Left lobe of liver (tissue), 2 donors: Measurements from ENCODE around the gene C12orf54. TPM values are rescaled to one million over a fixed set of nuclear protein-coding genes. Genes with fewer than 3 reads are reported as not detected.
"Not testable (repeated sequence)": the region's sequence is repeated elsewhere in the genome, so short reads cannot be mapped to it uniquely, and the experiment has no call there.

Source experiments
- ATAC-seq: fragments of 200-7000 bp; cut with Tn5 transposase; one replicate; pipeline ENCODE4 v1.9.1; 2020; ENCODE audit warnings: mild to moderate bottlenecking, moderate library complexity
- DNase-seq: peaks from one replicate; pipeline ENCODE4 v3.0.0-alpha.2; 2020; ENCODE audit warnings: low spot score
- total RNA-seq: library from RNA; stranded (reverse); gene quantifications from one replicate; pipeline ENCODE4 v1.2.1, GENCODE V29; 2021
- donor health status: DM: no; HTN: no; CAD: no; lungs with moderate emphysema.
- donor health status: DM: no; HTN: yes; CAD: no.

The C12orf54 gene
- not detected for total RNA-seq

DNA sequence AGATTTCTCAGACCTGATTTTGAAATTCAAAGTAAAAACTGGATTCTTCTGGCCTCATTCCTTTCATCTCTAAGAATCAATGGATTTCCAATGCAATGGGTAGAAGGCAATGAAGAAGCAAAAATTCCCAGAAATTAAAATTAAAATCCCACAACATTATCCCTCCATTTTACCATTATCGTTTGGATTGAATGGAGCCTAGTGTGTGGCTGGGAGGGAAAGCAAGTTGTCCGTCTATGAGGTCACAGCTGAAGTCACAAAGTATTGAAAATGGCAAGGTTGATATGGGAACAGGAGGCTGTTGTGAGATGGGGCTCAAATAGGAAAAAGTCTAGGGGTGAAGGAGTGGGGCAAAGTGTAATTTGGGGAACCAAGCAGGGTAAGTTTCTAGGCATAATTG is at the start of gene C12orf54:
Gene C12orf54, plus strand, starts transcription at position 301 of the 400 bp plus-strand sequence. CDS start 799 bp downstream, outside the sequence.
- ATAC-seq, result no peak
- no peak for DNase-seq

DNA sequence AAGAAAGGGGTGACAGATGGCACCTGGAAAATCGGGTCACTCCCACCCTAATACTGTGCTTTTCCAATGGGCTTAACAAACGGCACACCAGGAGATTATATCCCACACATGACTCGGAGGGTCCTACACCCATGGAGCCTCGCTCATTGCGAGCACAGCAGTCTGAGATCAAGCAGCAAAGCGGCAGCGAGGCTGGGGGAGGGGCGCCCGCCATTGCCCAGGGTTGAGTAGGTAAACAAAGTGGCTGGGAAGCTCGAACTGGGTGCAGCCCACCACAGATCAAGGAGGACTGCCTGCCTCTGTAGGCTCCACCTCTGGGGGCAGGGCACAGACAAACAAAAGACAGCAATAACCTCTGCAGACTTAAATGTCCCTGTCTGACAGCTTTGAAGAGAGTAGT is 48.3 kb upstream of the C12orf54 start:
- not testable (repeated sequence) for ATAC-seq, DNase-seq

DNA sequence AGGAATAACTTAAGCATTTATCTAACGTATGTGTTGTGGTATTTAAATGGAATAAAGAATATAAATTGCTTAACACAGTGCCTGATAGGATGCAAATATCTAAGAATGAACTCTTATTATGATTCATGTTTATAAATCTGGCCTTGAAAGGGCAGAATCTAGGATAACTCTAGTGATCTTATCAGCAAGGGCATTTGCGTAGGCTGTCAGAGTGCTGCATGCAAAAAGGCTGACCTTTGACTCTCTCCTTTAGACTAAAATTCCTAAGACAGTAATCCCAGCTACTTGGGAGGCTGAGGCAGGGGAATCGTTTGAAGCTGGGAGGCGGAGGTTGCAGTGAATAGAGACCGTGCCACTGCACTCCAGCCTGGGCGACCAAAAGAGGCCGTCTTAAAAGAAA is 41.2 kb upstream of the C12orf54 start:
- ATAC-seq (no peak), DNase-seq (no peak)

DNA sequence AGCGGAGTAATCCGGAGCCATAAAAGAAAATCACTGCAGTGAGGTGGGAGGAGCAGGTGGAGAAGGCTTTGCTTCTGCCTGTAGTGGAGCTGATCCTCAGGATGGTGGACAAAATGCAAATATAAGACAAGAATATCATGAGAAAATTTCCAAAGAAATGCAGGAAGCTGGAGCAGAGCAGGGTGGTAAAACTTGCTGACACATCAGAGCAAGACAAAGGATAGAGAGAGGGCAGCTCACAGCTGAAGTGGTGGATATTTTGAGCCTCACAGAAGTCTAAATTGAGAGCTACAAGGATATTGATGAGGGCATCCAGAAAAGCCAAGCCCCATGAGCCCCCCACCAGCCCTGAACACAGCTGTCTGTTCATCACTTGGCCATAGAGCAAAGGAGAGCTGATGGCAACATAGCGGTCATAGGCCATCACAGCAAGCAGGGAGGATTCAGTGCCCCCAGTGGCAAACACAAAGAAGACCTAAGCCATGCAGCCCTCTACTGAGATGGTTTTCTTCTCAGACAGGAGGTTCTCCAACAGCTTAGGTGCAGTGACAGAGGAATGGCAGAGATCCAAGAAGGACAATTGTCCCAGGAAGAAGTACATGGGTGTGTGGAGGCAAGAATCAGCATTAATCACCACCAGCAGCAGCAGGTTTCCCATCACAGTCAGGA is 40.0 kb upstream of the C12orf54 start:
- ATAC-seq (peak; percentile 19), DNase-seq (no peak)

DNA sequence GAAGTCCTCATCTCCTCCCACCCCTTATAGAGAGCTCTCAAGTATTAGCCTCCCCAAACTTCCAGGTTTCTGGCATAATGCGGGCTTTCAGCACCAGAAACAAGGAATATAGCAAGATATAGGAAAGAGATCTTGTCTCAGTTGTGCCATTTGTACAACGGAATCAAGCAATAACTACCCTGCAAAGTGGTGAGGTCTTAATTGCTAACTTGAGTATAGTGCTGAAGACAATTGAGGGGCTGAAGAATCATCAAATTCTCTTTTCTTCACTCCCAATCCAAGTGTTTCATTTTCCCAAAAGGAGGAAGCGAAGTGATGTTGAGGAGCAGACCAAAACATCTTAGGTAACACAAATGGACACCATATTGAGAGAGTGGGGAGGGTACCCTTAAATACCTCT is 36.8 kb upstream of the C12orf54 start:
- DNase-seq, result no peak
- no peak for ATAC-seq

DNA sequence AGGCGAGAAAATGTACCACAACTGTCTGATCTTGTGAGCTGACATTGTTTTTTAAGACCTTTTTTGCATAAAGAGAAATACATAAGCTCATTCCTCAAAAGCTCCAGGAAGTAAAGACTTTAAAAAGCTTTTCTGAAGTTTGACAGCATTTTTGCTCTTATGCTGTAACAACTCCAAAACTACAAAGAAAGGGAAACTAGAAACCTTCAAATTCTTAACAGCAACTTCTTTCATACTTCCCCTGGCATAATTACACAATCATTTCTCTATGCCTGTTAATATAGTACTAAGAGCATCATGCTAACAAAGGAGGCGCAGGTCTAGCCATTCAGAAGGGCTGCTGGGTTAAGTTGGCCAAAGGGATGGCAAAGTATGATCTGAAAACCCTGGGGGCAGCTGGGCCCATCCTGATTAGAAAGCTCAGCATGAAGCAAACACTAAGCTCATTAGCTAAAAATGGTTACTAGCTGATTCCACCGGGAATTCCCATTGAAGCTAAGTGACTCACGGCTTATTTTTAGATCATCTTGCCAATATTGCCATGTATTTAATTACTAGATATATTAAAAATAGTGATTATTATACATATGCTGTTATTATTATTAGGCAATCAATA is 36.0 kb upstream of the C12orf54 start:
- no peak for DNase-seq
- no peak for ATAC-seq

DNA sequence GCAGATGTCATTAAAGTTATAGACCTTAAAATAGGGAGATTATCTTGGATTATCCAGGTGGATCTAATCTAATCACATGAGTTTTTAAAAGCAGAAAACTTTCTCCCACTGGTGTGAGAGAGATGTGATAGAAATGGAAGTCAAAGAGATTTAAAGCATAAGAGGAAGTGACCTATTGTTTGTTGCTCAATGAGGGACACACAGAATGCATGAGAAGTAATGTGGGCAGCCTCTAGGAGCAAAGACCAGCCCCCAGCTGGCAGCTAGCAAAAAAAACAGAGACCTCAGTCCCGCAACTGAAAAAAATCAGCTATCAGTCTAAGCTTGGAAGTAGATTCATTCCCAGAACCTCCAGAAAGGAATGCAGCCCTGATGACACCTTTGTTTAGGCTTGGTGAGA is 34.5 kb upstream of the C12orf54 start:
- no peak for ATAC-seq
- DNase-seq, result no peak

DNA sequence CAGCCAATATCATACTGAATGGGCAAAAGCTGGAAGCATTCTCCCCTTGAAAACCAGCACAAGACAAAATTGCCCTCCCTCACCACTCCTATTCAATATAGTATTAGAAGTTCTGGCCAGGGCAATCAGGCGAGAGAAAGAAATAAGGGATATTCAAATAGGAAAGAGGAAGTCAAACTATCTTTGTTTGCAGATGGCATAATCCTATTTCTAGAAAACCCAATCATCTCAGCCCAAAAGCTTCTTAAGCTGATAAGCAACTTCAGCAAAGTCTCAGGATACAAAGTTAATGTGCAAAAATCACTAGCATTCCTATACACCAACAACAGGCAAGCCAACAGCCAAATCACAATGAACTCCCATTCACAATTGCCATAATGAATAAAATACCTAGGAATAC is 30.9 kb upstream of the C12orf54 start:
- DNase-seq, result no peak
- ATAC-seq, result no peak

DNA sequence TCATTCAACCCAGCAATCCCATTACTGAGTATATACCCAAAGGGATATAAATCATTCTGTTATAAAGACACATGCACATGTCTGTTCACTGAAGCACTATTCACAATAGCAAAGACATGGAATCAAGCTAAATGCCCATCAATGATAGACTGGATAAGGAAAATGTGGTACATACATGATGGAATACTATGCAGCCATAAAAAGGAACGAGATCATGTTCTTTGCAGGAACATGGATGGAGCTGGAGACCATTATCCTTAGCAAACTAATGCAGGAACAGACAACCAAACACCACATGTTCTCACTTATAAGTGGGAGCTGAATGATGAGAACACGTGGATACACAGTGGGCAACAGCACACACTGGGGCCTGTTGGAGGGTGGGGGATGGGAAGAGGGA is 29.3 kb upstream of the C12orf54 start:
- not testable (repeated sequence) for ATAC-seq, DNase-seq

DNA sequence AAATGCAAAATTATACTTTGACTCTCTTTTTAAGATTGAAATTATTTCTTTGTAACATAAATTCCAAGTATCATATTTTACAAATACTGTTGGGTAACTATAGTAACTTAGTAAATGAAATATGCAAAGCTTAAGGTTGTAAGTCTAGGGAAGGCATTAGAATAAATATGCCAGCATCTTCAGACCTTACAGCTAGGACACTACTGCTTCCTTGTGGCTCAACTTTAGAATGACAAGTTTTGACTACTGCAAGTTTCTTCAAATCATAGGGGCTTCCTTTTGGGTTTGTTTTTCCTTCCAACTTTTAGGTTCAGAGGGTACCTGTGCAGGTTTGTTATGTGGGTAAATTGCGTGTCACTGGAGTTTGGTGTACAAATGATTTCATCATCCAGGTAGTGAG is 27.6 kb upstream of the C12orf54 start:
- no peak for DNase-seq
- ATAC-seq, result peak; percentile 41

DNA sequence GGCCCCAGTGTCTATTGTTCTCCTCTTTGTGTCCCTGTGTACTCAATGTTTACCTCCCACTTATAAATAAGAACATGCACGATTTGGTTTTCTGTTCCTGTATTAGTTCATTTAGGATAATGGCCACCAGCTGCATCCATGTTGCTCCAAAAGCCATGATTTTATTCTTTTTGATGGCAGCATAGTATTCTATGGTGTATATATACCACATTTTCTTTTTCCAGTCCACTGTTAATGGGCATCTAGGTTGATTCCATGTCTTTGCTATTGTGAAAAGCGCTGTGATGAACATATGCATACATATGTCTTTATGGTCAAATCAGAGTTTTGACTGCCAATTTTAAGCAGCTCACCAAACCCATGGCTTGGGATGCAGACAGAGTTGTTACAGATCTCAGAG is 27.2 kb upstream of the C12orf54 start:
- DNase-seq, result no peak
- ATAC-seq, result no peak

DNA sequence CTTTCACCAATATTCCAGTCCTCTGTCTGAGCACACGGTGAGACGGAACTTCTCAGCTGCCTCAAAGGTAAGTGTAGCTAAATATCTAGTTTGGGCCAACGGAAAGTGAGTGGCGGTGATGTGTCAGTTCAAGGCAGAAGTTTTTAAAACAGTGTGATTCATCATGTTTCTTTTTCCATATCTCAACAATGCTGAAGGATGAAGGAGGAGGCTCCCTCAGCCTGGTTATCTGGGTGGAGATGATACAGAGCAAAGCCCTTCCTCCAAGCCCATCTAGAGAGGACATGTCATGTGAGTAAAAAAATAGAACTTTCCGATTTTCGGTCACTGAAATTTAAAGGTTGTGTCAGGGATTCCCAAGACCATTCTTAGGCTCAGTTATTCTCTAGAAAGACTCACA is 23.0 kb upstream of the C12orf54 start:
- ATAC-seq, result no peak

DNA sequence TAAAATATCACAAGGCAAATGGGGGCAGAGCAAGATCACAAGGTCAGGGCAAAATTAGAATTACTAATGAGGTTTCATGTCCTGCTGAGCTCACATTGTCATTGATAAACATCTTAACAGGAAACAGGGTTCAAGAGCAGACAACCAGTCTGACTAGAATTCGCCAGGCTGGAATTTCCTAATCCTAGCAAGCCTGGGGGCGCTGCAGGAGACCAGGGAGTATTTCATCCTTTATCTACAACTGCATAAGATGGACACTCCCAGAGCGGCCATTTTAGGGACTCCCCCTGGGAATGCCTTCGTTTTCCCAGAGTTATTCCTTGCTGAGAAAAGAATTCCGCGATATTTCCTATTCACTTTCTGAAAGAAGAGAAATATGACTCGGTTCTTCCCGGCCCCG is 13.3 kb upstream of the C12orf54 start:
- not testable (repeated sequence) for DNase-seq, ATAC-seq

More for the DNA sequence above, 23.0 kb upstream of the C12orf54 start:
- no peak for DNase-seq

DNA sequence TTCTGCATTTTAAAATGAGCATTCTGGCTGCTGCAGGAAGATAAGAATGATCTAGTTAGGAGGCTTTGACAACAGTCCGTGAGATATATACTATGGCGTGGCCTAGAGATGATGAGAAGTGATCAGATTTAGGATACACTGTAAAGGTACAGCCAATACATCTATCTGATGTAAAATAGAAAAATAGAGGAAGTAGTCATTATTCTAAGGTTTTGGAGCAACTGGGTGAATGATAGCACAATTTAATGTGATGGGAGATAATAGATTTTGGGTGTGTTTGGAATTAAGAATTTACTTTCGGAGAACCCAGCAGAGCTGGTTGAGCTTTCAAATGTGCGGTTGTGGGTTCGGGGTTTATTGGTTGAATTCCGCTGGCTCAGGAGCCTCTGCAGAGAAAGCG is 10.0 kb upstream of the C12orf54 start, which contains the start of gene ANP32D:
Gene ANP32D, plus strand, starts transcription at position 301 of the 400 bp plus-strand sequence. CDS start 106 bp downstream, outside the sequence.
- ATAC-seq (no peak), DNase-seq (no peak)

DNA sequence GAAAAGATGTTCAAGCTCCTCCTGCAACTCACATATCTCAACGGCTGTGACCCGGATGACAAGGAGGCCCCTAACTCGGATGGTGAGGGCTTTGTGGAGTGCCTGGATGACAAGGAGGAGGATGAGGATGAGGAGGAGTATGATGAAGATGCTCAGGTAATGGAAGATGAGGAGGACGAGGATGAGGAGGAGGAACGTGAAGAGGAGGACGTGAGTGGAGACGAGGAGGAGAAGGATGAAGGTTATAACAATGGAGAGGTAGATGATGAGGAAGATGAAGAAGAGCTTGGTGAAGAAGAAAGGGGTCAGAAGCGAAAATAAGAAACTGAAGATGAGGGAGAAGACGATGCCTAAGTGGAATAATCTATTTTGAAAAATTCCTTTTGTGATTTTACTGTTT is 9.2 kb upstream of the C12orf54 start:
- no peak for ATAC-seq
- no peak for DNase-seq

DNA sequence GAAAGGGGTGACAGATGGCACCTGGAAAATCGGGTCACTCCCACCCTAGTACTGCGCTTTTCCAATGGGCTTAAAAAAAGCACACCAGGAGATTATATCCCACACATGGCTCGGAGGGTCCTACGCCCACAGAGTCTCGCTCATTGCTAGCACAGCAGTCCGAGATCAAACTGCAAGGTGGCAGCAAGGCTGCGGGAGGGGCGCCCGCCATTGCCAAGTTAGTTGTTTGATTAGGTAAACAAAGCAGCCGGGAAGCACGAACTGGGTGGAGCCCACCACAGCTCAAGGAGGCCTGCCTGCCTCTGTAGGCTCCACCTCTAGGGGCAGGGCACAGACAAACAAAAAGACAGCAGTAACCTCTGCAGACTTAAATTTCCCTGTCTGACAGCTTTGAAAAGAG is 7.8 kb upstream of the C12orf54 start:
- not testable (repeated sequence) for DNase-seq, ATAC-seq

DNA sequence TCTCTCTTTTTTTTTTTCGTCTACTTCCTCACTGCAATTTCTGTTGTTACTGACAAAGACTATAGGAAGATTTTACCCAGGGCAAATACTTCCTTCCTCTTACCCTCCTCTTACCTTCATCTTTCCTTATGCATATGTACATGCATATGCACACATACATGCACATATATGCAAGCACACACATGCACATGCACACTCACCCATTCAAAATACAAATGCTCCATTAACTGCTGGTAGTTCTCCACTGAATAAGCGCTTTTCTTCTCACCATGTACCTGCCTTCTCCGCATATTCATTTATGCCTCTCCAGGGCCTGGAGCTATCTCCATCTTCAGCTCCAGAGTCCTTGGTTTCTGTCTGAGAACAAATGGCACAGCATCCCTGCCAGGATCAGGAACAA is 632 bp downstream of the C12orf54 start:
- ATAC-seq (no peak), DNase-seq (no peak)

DNA sequence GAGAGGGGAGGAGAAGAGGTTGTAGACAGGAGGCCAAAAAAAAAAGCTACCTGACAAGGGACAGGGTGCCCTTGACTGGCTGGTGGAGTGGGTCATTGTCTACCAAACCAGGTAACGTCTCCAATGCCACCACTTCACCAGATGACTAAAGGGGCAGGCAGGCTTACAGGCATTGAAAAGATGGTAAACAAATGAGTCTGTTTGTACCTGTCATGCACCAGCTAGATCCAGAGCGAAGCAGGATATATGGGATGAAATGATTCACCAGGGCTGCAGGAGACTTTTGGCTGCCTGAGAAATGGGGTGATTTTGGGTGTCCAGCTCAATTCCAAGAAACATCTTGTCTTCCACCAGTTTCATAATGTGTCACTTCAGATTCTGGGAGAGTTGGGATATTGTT is 4.0 kb downstream of the C12orf54 start:
- no peak for ATAC-seq
- no peak for DNase-seq

DNA sequence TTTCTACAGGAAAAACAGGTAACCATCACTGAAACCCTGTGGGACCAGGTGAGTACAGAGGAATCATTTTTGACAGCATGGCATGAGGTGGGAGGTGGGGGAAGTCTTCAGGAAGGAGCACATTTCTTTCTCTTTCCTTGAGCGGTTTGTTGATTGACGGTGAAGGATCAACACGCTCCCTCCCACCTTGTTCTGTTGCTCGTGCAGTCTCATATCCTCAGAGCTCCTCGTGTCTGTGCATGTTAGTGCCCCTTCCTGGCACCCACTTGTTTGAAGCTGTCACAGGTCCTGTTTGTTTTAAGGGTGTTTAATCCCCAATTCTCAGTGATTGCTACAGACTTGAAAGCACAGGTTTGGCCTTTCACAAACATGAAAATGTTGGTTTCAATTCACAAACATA is 4.4 kb downstream of the C12orf54 start:
- no peak for DNase-seq
- no peak for ATAC-seq

DNA sequence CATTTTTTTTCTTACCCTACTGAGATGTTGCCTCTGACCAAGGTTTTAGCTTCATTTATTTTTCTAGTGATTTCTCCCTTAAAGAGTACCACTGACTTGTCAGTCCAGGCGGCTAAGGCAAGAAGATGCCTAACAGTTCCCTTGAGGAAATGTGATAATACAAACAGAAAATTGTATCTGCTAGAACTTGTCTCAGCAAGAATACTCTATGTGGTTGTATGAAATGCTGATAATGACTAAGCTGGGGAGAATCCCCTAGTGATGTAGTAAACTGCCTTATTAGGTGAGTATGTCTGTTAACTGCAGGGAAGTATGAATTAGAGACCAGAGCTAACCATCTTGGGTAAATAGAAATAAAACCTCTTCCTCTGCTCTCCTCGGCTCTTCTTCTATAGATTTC is 6.7 kb downstream of the C12orf54 start:
- no peak for DNase-seq
- no peak for ATAC-seq

DNA sequence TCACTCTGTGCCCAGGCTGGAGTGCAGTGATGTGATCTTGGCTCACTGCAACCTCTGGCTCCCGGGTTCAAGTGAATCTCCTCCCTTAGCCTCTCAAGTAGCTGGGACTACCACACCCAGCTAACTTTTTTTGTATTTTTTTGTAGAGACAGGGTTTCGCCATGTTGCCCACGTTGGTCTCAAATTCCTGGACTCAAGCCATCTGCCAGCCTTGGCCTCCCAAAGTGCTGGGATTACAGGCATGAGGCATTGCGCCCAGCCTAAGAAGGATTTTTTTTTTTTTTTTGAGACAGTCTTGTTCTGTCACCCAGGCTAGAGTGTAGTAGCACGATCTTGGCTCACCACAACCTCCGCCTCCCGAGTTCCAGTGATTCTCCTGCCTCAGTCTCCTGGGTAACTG is 7.2 kb downstream of the C12orf54 start:
- not testable (repeated sequence) for DNase-seq, ATAC-seq

DNA sequence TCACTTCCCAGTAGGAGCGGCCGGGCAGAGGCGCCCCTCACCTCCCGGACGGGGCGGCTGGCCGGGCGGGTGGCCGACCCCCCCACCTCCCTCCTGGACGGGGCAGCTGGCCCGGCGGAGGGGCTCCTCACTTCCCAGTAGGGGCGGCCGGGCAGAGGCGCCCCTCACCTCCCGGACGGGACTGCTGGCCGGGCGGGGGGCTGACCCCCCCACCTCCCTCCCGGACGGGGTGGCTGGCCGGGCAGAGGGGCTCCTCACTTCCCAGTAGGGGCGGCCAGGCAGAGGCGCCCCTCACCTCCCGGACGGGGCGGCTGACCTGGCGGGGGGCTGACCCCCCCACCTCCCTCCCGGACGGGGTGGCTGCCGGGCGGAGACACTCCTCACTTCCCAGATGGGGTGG is 18.0 kb downstream of the C12orf54 start:
- DNase-seq, ATAC-seq: not testable (repeated sequence)

DNA sequence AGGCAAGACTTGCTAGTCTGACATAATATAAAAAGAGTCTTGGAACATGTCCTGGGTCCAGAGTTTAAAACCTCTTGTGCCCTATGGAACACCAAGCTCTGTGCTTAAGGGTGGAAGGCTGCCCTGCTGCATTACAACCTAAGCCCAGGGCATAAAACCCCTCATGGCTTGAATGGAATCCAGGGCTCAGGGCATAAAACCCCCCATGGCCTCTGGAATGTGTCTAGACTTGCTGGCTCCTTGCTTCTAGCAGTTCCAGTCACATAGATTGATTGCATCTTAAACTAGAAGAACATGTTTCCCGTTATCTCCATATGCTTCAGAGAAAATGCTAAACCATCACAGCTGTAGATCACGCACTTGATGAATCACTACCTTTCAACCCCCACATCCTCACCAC is 24.5 kb downstream of the C12orf54 start:
- not testable (repeated sequence) for DNase-seq, ATAC-seq
